GM20000 (cell line): Measurements from ENCODE around the gene HGFAC.

Source experiments
- DNase-seq: peaks from one replicate; pipeline ENCODE4 v3.0.0; 2012; ENCODE audit warnings: low spot score
- CTCF ChIP-seq: IDR thresholded peaks from 2 replicates; pipeline ENCODE4 v1.5.1; 2012; ENCODE audit warnings: mild to moderate bottlenecking, control low read depth; ENCODE audit errors: extremely low read depth, missing control alignments

The HGFAC gene

DNA sequence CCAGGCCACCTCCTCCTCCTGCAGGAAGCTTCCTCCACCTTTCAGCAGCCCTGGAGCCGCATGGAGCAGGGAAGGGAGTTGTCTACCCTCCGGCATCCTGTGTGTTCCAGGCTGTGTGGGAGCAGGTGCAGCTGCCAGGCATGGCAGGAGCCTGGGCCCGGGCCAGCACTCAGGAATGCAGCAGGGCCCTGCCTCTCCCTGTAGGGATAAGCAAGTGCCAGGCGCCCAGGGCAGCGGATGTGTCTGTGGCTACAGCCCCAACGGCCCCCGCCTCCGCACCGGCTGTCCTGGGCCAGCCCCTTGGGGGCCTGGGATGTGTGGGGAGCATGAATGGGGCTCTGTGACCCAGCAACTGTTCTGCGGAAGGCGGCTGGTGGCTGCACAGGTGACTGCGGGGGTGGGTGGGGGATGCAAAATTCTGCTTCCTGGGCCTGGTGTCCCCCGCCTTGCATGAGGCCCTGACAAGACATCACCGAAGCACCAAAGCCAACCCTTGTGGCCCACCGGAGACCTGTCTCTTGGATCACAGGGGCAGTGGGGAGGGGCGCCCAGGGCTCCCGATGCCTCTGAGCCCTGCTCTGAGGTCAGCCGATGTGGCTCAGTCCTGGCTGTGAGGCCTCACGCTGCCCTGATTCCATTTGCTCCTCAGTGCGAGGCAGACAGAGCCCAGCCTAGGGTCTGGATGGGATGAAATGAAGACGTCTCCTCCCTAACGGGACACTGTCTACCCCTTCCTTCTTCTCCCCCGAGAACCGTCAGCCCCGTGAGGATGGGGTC lies 19.9 kb downstream of the HGFAC start:
- no peak for TF ChIP-seq CTCF
- no peak for DNase-seq

GRCh38 chr4:3462321-3462789 lies 20.6 kb downstream of the HGFAC start:
- DNase-seq, result no peak
- no peak for TF ChIP-seq CTCF

GRCh38 chr4:3462790-3463415 lies 21.1 kb downstream of the HGFAC start, which contains the start of gene DOK7:
Gene DOK7, plus strand, starts transcription at chr4:3463306. Its CDS starts 70 bp downstream, at chr4:3463376.
- no peak for DNase-seq
- no peak for TF ChIP-seq CTCF

DNA sequence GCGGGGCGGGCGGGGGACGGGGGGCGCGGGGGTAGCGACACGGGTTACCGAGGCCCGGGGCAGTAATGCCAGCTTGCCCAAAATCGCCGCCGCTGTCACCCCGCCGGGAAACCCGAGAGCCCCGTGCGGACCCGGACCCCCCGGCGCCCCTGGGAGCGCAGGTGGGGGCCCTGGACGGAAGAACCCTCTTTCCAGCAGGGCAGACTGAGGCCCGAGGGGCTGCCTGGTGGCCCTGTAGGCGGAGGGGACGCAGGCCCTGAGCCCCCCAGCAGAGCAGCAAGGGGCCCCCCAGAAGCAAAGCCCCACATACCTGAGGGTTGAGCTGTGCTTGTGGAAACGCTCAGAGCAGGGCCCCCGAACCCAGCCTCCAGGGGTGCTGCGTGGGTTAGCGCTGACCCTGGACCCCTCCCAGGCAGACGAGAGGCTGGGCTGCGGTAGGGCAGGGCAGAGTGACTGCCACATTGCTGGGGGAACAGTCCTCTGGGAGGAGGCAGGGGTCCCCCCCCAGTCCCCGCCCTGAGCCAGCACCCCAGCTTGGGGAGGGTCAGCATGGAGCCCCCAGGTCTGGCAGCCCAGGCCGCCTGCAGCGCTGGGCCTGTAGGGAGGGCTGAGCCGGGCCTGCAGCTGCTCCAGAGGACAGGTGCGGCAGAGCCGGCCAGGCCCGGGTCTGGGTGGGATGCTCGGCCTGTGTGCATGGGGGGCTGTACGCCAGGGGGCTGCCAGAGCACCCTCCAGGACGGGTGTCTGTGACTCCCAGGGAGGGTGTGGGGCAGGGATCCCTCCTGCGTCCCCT lies 22.0 kb downstream of the HGFAC start:
- no peak for TF ChIP-seq CTCF
- DNase-seq, result no peak

GRCh38 chr4:3464349-3464905 lies 22.7 kb downstream of the HGFAC start:
- DNase-seq, result no peak
- no peak for TF ChIP-seq CTCF

GRCh38 chr4:3464911-3465697 lies 23.3 kb downstream of the HGFAC start:
- no peak for TF ChIP-seq CTCF

More at GRCh38 chr4:3464911-3465697, 23.3 kb downstream of the HGFAC start:
- DNase-seq, result no peak
